GM12878 (cell line): ENCODE results near the gene SYT8. TPM values are rescaled to one million over a fixed set of nuclear protein-coding genes. Genes with fewer than 3 reads are reported as not detected.

Experiments
- BACH1 ChIP-seq: fragments of 450-650 bp; IDR thresholded peaks from 2 replicates; pipeline ENCODE4 v1.6.1; 2017; ENCODE audit warnings: mild to moderate bottlenecking, borderline replicate concordance
- ETV6 ChIP-seq, 2 experiments: fragments of 450-650 bp in 1 of 2; IDR thresholded peaks in 1 of 2; conservative IDR thresholded peaks in 1 of 2; 2 replicates each; pipeline ENCODE4 v1.6.1; 2014; ENCODE audit warnings: antibody characterized with exemption in 1 of 2, borderline replicate concordance in 1 of 2, low read depth in 1 of 2, mild to moderate bottlenecking in 1 of 2, moderate library complexity in 1 of 2
- FOS ChIP-seq: IDR thresholded peaks from 3 replicates; pipeline ENCODE4 v1.6.1; 2011; ENCODE audit warnings: borderline replicate concordance; ENCODE audit not compliant: insufficient read length; ENCODE audit errors: extremely low read depth
- HDAC6 ChIP-seq: fragments of 200-600 bp; sonication (generic); IDR thresholded peaks from one replicate; pipeline ENCODE4 v1.8.0; 2017; ENCODE audit warnings: antibody characterized with exemption; ENCODE audit not compliant: unreplicated experiment
- IKZF1 ChIP-seq: fragments of 450-650 bp; conservative IDR thresholded peaks from 2 replicates; pipeline ENCODE4 v1.6.1; 2017; ENCODE audit warnings: antibody characterized with exemption, mild to moderate bottlenecking
- IRF4 ChIP-seq: IDR thresholded peaks from 2 replicates; pipeline ENCODE4 v1.6.1; 2011; ENCODE audit warnings: low read depth, low read length
- KLF5 ChIP-seq: fragments of 450-650 bp; IDR thresholded peaks from 2 replicates; pipeline ENCODE4 v1.6.1; 2014; ENCODE audit warnings: mild to moderate bottlenecking; ENCODE audit not compliant: partially characterized antibody
- LARP7 ChIP-seq: fragments of 450-650 bp; IDR thresholded peaks from 2 replicates; pipeline ENCODE4 v1.6.1; 2017; ENCODE audit warnings: mild to moderate bottlenecking
- MAX ChIP-seq: IDR thresholded peaks from 2 replicates; pipeline ENCODE4 v1.6.1; 2012; ENCODE audit warnings: low read depth, low read length, improper control_type of control experiment
- PRDM15 ChIP-seq: fragments of 450-650 bp; formaldehyde crosslinking; IDR thresholded peaks from 2 replicates; pipeline ENCODE4 v1.4.0; 2020; ENCODE audit warnings: mild to moderate bottlenecking, moderate library complexity
- RUNX3 ChIP-seq: IDR thresholded peaks from 2 replicates; pipeline ENCODE4 v1.6.1; 2012; ENCODE audit warnings: low read length, inconsistent platforms
- SUPT20H ChIP-seq: IDR thresholded peaks from 2 replicates; pipeline ENCODE4 v1.6.1; 2011; ENCODE audit warnings: low read depth, mild to moderate bottlenecking, low read length, moderate library complexity, borderline replicate concordance; ENCODE audit not compliant: control insufficient read depth
- TAF1 ChIP-seq: IDR thresholded peaks from 2 replicates; pipeline ENCODE4 v1.6.1; 2011; ENCODE audit warnings: mild to moderate bottlenecking, low read depth, low read length, borderline replicate concordance
- TARDBP ChIP-seq: IDR thresholded peaks from 2 replicates; pipeline ENCODE4 v1.6.1; 2016; ENCODE audit warnings: borderline replicate concordance
- TBL1XR1 ChIP-seq: IDR thresholded peaks from 2 replicates; pipeline ENCODE4 v1.6.1; 2012; ENCODE audit warnings: low read depth, low read length, improper control_type of control experiment
- ZNF207 ChIP-seq: fragments of 450-650 bp; IDR thresholded peaks from 2 replicates; pipeline ENCODE4 v1.6.1; 2014; ENCODE audit warnings: antibody characterized with exemption, mild to moderate bottlenecking, borderline replicate concordance
- polyA plus RNA-seq, 11 experiments: library from polyadenylated mRNA; depleted of rRNA in 4 of 11; unstranded in 6 of 11; stranded (reverse) in 5 of 11; fragments of >200 nt; fragmentation: Nextera tagmentation in 4 of 11; fragmentation: Illumina TruSeq in 1 of 11; extraction: Ambion mirVana in 4 of 11; extraction: Trizol in 1 of 11; gene quantifications; 1 replicate in 1 of 11; 2 replicates in 10 of 11; pipeline versions ENCODE4 v1.2.1 to v1.2.3, GENCODE V29; 2011 to 2016; ENCODE audit warnings: inconsistent platforms in 2 of 11, missing spikeins in 2 of 11, low read depth in 1 of 11
- total RNA-seq, 4 experiments: library from RNA; depleted of rRNA in 3 of 4; stranded (reverse); fragments of >200 nt in 3 of 4; fragmentation: Illumina TruSeq in 1 of 4; extraction: Trizol in 1 of 4; gene quantifications; 2 replicates each; pipeline versions ENCODE4 v1.2.1 to v1.2.3, GENCODE V29; 2013 to 2021
- TF ChIP-seq, protein P1 (sequence below): fragments of 450-650 bp; formaldehyde crosslinking; IDR thresholded peaks from 2 replicates; pipeline ENCODE4 v1.5.0; 2022; ENCODE audit warnings: mild to moderate bottlenecking, missing genetic modification characterization
- TF ChIP-seq, protein P2 (sequence below): fragments of 450-650 bp; IDR thresholded peaks from 2 replicates; pipeline ENCODE4 v1.6.1; 2017; ENCODE audit warnings: low read depth, mild to moderate bottlenecking, moderate library complexity
- TF ChIP-seq, protein P3 (sequence below): fragments of 450-650 bp; IDR thresholded peaks from 2 replicates; pipeline ENCODE4 v1.6.1; 2016; ENCODE audit warnings: mild to moderate bottlenecking

The SYT8 gene
- total and polyA plus RNA-seq, 10 of the 15 experiments (the other 5 are each of a cell fraction or from before 2014, with no cell fraction given): 0.44 TPM; not detected in 9

DNA sequence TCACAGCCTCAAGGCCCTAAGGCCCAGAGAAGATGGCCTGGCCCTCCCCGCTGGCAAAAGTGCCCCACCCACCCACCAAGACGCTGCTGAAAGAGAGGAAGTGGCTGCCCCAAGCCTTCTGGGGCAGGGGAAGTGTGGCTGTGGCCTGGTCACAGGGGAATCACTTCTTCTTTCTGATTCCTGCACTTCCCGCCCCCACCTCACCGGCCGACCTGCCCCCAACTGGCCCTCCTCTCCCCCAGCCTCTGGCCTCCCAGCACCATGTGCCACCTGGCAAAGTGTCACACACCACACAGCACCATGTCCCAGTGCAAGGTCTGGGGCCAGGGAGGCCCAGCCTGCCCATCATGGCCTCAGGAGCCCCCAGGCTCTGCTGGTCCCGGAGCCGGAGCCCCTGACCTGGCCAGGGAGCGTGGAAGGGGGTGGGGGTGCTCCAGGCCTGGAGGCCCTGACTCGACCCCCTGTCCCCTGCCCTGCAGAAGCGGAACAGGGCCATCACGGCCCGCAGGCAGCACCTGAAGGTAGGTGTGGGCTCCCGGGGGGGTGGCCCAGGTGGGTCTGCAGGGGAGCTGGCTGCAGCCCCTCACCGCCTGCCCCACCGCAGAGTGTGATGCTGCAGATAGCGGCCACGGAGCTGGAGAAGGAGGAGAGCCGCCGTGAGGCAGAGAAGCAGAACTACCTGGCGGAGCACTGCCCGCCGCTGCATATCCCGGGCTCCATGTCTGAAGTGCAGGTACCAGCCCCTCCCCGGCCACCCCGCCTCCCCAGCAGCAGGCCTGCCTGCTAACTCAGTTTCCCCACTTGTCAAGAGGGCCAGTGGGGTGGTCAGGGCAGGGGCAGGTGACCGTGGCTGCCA, 5.4 kb downstream of the SYT8 start (continued):
- TF ChIP-seq ETV6 (conservative IDR thresholded peaks at IDR 0.05 in 1 of 2, IDR thresholded peaks at IDR 0.05 in 1 of 2; ENCODE audit: borderline replicate concordance in 1 of 2, low read depth in 1 of 2) (peak in 1 of 2 experiments; percentile 86; a peak in 2 of 4 replicates), TAF1 (no peak), SUPT20H (no peak), IKZF1 (peak; percentile 67), PRDM15 (CRISPR knock-in tag) (no peak), MAX (no peak), TBL1XR1 (no peak), IRF4 (0 out of 2 replicates have a peak, but pooled peaks have one; percentile 35), BACH1 (no peak), RUNX3 (peak; percentile 76), ZNF207 (no peak), KLF5 (no peak), FOS (no peak), LARP7 (no peak), HDAC6 (no peak), TARDBP (no peak)
- TF ChIP-seq, protein P1, sequence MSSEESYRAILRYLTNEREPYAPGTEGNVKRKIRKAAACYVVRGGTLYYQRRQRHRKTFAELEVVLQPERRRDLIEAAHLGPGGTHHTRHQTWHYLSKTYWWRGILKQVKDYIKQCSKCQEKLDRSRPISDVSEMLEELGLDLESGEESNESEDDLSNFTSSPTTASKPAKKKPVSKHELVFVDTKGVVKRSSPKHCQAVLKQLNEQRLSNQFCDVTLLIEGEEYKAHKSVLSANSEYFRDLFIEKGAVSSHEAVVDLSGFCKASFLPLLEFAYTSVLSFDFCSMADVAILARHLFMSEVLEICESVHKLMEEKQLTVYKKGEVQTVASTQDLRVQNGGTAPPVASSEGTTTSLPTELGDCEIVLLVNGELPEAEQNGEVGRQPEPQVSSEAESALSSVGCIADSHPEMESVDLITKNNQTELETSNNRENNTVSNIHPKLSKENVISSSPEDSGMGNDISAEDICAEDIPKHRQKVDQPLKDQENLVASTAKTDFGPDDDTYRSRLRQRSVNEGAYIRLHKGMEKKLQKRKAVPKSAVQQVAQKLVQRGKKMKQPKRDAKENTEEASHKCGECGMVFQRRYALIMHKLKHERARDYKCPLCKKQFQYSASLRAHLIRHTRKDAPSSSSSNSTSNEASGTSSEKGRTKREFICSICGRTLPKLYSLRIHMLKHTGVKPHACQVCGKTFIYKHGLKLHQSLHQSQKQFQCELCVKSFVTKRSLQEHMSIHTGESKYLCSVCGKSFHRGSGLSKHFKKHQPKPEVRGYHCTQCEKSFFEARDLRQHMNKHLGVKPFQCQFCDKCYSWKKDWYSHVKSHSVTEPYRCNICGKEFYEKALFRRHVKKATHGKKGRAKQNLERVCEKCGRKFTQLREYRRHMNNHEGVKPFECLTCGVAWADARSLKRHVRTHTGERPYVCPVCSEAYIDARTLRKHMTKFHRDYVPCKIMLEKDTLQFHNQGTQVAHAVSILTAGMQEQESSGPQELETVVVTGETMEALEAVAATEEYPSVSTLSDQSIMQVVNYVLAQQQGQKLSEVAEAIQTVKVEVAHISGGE: no peak
- TF ChIP-seq, protein P2, sequence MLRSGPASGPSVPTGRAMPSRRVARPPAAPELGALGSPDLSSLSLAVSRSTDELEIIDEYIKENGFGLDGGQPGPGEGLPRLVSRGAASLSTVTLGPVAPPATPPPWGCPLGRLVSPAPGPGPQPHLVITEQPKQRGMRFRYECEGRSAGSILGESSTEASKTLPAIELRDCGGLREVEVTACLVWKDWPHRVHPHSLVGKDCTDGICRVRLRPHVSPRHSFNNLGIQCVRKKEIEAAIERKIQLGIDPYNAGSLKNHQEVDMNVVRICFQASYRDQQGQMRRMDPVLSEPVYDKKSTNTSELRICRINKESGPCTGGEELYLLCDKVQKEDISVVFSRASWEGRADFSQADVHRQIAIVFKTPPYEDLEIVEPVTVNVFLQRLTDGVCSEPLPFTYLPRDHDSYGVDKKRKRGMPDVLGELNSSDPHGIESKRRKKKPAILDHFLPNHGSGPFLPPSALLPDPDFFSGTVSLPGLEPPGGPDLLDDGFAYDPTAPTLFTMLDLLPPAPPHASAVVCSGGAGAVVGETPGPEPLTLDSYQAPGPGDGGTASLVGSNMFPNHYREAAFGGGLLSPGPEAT: no peak
- TF ChIP-seq, protein P3, sequence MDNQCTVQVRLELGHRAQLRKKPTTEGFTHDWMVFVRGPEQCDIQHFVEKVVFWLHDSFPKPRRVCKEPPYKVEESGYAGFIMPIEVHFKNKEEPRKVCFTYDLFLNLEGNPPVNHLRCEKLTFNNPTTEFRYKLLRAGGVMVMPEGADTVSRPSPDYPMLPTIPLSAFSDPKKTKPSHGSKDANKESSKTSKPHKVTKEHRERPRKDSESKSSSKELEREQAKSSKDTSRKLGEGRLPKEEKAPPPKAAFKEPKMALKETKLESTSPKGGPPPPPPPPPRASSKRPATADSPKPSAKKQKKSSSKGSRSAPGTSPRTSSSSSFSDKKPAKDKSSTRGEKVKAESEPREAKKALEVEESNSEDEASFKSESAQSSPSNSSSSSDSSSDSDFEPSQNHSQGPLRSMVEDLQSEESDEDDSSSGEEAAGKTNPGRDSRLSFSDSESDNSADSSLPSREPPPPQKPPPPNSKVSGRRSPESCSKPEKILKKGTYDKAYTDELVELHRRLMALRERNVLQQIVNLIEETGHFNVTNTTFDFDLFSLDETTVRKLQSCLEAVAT: no peak
